ENCODE data around the gene SGPP2.

SGPP2 gene

DNA sequence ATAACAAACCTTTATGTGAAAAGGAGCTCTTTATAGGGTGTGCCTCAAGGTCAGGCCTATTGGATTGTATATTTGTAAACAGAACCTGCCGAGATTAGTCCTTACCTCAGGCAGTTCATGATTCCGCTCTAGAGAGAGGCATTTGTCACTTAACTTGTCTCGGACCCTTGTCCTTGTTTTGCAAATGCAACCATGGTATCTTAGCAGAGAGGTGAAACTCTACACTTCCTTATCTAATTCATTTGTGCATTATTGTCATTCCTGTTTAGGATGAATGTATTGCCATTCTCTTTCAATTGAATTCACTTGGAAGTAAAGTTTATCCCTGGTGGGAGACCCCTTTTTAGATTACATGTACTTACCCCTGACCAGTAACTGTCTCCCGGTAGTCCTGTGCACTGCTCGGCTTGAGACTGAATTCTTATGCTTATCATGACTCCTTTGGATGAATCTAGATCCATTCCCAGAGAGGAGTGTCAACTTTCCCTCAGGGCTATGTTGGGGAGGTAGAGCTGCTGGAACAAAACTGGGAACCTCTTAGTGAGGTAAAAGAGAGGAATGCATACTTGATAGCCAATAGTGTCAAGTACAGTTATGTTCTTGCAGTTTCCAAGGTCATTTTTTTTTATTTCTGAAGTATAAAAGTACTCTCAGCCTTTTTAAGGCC lies 46.6 kb downstream of the SGPP2 start:
- DNase-seq (ENCODE audit: low spot score) = no peak

DNA sequence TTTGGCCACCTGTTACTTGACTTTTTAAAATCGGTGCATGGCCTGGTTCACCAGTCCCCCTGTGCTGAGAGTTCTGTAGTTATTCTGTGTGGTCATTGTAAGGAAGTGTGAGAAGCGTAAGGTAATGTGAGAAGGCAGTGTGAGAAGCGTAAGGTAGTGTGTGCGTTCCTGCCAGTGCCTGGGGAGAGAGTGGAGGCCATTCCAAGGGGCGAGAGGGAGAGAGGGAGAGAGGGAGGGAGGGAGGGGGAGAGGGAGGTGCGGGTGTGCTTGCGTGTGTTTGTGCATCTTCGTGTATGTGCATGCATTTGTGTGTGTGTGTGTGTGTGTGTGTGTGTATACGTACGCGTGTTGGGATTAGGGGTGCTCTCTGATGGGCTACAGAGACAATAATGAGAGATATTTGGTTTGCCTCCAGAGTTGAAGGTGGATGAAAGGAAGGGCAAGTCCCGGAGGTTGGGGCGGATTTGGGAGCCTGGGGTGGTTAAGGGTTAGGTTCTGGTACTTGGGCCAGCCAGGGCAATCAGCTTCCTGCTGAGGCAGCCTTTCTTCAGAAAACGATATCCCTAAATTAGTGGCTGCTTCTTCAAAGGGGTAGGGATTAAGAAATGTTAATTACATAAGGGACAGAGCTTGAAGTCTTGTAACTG lies 53.7 kb downstream of the SGPP2 start:
- no peak for DNase-seq (ENCODE audit: low spot score)

DNA sequence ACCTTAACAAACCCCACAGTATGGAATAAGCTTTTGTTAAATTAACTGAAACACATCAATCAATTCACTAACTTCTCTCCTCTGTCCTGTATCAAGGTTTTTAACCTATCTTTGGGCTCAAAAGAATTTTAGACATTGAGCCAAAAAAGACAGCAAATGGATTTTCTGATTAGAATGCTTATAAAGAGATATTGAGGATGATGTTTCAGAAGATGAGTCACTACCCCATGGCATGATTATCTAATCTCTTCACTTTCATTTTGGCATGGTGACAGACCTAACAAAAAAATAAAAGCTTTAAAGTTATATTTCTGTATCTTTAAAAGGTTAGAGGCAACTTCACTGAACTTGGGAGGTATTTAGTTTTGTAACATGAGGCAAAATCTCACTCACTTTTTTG lies 55.5 kb downstream of the SGPP2 start:
- no peak for DNase-seq (ENCODE audit: low spot score)

DNA sequence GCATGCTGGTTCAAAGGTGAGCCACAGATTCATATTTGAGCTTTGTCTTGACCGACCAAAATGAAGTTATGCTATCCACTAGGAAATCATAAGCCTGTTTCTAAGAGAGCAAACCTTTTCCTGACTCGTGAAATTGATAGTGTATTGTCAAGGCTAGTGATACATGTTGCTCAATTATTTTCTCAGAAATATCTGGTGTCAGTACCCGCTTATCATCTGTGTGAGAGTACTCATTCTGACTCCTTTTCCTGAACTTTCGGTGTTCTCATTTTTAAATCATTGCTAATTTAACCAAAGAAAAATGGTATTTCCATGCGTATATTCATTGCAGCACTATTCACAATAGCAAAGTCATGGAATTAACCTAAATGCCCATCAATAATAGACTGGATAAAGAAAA lies 56.2 kb downstream of the SGPP2 start:
- DNase-seq (ENCODE audit: low spot score) = no peak

DNA sequence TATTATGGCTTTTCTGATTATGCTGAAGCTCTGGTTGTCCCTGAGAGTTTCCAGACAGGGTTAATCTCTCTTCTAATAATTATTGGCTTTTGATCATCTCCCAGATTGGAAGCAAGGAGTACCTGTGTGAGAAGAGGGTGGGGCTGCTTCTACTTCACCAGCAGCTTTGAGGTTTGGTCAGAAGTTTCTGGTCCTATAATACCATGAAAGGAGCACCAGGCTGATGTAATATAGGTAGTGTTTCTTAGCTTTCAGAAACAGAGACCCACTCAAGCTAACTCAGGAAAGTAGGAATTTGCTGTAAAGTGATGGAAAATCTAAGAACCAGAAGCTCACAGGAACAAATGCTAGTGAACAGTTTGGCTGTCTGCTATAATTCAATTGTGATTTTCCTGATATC lies 57.6 kb downstream of the SGPP2 start:
- no peak for DNase-seq (ENCODE audit: low spot score)

DNA sequence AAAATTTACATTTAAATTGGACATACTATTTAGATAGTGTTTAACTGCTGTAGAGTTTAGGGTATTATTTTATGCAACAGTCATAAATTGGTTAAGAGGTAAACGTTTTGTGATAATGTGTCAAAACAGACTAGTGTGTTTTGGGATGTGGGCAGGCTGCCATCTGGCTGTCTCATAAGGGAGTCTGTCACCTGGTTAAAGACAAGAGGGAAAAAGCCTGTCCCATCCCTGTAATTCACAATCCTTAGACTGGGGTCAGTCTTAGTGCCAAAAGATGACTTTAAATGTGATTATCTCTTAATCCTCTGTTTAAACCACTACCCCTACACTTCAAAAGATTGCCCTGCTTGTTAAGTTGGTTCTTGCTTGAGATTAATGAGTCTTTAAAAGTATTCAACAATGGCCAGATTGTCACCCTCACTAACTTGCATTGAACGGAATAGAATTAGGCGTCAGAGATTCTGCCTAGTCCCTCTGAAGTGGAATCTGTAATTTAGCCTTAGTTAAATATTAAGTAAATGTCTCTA lies 59.2 kb downstream of the SGPP2 start:
- no peak for DNase-seq (ENCODE audit: low spot score)

DNA sequence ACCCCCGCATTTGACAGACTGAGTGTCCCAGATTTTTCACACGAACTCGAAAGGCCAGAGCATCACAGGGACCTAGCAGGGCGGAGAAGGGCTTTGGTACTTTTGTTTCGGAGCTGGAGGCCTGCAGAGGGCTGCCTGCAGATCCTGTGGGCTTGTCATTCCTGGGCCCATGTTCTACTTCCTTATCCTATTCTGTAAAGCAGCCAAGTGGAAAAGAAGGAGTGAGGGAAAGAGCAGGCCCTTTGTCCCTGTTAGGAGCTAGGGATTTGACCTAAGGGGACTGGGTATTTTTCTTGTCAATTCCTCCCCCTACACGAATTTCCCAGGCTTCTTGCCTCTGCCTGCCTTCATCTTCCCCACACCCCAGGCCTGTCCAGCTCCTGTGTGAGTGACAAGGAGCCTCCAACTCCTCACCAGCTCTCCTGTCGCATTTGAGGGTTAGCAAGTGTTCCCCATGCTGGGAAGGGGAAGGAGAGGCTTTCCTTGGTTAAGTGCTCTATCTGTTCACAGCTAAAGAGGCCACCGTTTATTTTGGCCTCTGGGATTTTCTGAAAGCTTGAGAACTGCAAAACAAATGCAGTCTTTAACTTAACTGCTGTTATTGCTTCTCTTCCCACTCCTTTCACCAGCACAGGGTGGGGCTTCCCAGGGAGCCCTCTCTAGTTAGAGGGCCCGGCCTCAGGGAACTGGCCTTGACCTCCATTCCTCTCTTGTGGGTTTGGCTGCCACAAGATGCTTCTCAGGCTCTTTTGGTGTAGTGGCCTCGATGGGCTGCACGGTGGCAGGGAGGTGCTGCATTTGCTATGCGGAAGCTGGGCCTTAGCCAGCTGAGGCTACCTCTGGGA lies 61.2 kb downstream of the SGPP2 start:
- no peak for DNase-seq (ENCODE audit: low spot score)

DNA sequence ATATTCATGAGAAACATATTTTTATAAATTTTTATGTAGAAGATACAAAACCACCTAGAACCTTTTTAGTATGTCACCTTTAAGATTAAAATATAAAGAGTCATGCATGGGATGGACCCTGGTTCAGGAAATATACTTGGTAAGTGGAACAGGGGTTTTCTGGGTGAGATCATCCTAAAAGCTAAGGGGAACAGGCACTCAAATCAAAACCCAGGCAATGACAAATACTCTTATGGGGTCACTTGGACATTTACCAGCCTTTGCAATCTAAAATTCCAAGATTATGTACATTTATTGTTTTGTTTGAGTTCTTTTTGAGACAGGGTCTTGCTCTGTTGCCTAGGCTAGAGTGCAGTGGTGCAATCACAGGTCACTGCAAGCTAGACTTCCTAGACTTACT lies 65.8 kb downstream of the SGPP2 start:
- no peak for DNase-seq (ENCODE audit: low spot score)

DNA sequence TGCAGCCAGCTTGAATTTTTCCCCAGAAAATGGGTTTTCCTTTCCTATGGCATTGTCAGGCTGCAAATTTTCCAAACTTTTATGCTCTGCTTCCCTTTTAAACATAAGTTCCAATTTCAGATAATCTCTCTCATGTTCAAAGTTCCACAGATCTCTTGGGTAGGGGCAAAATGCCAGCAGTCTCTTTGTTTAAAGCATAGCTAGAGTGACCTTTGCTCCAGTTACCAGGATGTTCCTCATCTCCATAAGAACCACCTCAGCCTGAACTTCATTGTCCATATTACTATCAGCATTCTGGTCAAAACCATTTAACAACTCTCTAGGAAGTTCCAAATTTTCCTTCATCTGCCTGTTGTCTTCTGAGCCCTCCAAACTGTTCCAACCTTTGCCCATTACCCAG lies 68.3 kb downstream of the SGPP2 start:
- DNase-seq (ENCODE audit: low spot score) = no peak

DNA sequence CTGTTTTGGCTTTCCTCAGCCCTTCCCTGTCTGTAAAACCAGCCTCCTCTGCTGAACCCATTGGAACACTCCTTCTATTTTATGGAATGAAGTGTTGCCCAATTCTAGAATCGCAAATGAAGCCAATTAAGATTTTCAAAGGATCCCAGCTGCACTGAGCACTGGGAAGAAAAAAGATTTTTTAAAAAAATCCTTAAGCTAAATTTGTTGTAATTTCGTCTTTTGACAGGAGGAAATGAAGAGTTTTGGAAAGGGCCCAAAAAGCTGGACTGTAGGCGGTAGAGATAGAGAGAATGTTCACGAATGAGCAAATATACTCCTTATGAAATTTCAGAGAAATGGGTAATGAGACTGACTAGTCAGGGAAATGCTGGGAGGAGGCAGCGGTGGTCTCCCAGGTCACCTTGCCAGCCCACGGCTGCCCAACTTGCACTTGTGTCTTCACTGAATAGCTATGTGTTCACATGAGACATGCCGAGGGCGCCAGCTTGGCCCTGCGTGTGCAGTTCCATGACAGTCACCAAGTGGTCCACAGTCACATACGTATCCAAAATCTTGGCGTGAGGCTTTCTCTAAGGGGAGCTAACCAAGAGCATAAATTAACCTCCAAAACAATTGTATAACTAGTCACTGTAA lies 69.9 kb downstream of the SGPP2 start:
- no peak for DNase-seq (ENCODE audit: low spot score)

DNA sequence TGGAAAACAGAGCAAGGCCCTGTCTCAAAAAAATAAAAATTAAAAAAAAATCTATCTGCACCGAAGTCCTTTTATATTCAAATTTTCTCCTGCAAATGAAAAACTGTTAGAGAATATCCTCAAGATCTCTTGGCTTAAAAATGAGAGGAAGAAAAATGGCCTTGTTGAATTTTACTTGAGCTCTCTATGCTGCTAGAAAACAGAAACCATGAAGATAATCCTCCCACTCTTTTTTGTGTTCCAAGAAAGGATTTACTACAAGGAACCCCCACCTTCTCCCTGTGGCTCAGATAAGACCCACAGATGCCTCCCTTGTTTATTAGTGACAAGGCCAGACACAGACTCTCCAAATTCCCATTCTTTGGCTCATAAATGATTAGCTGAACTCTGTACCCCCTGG lies 71.0 kb downstream of the SGPP2 start:
- DNase-seq (ENCODE audit: low spot score) = no peak

DNA sequence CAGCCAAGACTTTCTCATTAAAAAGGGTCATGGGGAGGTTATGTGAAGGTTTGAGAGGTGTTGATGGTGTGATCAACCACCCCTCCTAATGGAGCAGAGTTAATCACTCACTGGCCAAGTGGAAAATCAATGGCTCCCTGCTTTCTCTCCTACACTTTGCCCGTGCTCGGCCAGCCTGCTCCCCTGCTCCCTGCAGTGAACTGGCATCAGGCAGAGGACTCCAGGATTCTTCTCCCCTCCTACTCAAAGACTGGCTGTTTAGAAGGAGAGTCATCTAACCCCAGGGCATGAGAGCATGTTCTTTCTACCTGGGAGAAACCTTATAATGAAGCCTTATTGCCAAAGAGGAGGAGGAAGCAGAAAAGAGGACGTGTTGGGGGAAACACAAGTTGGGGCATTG lies 74.9 kb downstream of the SGPP2 start:
- no peak for DNase-seq (ENCODE audit: low spot score)

DNA sequence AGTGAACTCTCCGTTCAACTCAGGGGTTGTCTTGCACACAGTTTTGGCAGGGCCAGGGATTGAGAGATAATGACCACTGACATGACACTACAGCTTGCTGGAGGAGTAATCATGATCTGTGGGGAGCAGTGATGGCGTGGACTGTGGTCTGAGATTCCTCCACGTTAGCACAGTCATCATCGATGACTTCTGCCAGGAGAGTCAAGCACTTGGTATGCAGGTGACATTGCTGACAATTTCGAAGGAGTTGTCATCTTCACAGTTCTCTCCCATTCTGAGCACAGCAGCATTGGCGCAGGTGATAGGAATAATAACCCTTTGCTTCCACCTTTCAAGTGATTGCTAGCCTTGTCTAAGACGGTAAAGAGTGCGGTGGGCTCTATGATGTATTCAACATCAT lies 79.8 kb downstream of the SGPP2 start:
- DNase-seq (ENCODE audit: low spot score) = no peak

DNA sequence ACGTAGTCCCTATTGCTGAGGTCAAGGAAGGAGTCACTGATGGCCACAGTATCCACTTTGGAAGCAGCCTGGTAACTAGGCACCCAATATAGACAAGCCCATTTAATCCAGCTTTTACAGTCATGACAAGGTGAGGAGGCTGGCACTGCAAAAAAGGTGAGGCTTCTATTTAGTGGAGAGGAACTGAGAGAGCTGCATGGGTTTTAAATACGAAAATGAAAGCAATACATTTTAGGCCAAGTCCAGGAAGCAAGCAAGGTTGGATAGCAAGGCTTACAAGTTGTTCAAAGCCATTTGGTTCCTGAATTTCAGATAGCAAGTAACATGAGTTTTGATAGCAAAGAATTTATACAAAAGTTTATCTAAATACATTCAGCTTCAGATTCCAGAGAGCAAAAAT lies 80.4 kb downstream of the SGPP2 start:
- no peak for DNase-seq (ENCODE audit: low spot score)

DNA sequence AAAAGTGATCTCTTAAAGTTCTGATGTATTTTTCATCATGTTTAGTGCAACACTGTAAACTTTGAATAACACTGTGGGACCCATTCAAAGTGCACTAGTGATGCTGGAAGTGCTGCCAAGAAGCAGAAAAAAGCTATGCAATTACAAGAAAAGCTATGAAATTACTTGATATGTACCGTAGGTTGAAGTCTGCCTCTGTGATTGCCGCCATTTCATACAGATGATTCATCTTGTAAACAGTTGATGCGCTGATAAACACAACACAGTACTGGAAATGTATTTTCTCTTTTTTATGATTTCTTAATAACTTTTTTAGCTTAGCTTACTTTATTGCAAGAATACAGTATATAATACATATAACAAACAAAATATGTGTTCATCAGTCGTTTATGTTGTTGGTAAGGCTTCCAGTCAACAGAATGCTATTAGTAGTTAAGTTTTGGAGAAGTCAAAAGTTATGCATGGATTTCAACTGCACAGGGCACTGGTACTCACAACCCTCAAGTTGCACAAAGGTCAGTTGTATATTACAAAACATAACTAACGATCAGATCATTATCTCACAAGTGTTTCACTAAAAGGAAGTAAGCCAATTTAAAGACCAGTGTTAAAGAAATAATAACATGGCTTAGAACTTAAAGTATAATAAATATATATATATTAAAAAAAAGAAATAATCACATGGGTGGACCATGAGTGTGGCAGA lies 82.0 kb downstream of the SGPP2 start:
- DNase-seq (ENCODE audit: low spot score) = no peak

DNA sequence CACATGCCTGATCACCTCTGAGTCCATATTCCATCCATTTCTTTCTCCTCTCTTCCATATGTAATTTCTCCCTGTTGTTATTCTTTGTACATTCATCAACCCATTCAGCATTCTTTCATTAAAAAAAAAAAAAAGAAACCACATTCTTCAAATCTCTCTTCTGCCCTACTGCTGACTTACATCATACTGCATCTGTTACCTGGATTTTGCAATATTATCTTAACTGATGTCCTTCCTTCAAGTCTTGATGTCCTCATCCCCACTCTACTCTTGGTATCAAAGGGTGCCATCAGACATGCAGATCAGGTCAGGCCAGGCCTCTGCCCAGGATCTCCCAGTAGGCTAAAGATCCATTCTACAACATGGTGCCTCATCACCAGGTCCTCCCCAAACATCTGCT lies 90.6 kb downstream of the SGPP2 start:
- no peak for DNase-seq (ENCODE audit: low spot score)

DNA sequence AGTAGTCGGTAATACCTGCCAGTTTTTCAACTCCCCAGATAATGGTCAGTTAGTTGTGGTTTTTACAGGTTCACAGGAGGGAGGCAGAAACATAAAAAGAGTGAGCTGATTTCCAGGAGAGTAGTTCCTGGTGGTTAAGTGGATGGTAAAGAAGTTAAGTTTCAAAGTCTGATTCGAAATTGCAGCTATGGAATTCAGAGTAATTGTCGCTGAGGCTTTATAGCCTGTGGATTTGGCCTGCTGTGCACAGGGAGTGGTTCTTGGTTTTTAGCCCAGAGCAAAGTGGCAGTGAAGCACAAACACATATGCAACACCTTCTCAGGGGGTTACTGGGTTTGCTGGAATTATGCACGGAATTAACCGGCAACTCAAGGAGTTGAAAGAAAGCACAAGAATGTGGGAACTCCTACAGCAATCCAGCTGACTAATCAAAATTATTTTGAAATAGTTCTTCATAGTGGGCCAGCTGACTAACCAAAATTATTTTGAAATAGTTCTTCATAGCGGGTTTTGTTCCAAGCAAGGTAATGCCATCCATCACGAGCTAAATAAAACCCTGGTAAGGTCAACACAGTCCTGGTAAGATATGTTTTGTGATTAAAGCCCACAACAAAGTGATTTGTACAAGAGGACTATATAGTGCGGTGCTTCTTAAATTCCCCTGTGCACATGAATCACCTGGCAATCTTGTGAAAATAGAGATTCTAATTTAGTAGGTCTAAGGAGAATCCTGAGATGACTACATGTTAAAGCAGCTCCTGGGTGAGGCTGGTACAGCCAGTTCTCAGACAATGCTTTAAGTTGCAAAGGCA lies 94.4 kb downstream of the SGPP2 start:
- no peak for DNase-seq (ENCODE audit: low spot score)

DNA sequence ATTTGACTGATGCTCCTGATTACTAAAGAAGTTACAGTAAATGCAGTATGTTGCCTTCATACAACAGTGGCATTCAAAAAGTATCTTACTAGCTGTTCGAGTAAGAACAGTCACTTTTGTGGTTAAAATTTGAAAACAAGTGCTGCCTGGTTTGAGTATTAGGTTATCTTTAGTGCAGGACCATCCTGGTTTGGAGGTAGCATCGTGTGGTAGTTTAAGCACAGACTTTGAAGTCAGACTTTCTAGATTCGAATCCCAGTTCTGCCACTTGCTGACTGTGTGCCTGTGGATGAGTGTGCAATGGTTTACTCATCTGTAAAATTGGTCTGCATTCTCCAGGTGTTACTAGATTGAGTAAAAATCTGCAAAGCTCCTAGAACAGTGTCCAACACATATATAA lies 96.8 kb downstream of the SGPP2 start:
- no peak for DNase-seq (ENCODE audit: low spot score)

DNA sequence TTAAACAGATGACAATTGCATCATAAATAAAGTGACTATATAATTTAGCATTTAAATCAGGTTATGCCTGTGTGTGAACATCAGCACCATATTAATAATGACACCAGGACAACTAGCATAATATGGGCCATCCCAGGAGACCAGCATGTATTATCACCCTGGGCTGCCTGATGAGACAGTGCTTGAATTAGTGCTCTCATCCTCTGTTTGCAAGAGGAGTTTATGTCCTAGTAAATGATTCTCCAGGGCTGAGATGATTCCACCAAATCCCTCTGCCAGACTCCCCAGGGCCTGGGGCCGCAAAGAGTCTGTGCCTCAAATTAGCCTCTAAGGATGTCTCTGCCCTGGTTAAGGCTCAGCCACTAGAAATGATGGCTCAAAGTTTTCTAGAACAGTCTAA lies 97.7 kb downstream of the SGPP2 start:
- no peak for DNase-seq (ENCODE audit: low spot score)

DNA sequence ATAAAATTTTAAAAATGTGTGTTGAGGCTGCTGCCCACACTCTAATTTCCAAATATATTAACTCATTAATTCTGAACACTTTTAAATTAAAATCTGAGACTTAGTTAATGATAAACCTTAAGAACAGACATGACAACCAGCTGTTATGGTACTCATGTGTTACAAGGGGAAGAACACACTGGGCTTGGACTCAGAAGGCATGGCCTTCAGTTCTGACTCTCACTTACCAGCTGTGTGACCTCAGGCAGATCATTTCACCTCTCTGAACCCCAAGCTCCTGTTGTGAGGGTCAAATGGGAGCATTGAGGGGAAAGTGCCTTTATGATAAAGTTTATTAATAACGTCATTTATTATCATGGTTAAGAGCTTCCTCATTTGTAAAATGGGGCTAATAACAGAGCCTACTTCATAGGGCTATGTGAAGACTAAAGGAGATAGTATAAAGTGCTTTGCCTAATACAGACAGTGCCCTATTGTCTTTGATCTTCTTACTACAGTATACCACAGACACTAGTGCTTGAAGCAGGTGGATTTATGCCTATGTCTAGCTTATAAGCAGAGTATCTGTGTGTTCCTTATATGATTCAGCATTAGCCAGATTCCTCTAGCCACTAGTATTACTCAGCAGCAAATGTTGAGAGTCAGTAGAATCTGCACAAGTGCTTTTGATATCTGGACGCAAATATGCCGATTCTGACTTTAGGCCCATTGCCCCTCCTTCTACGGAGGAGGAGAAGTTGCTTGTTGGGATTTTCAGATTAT lies 99.6 kb downstream of the SGPP2 start:
- no peak for DNase-seq (ENCODE audit: low spot score)
